Left ventricle myocardium superior (tissue), 1 donor: ENCODE measurements around the gene ADNP2. TPM values are rescaled to one million over a fixed set of nuclear protein-coding genes. Genes with fewer than 3 reads are reported as not detected.
A peak's percentile ranks its signal among the peaks of the same experiment; 100 is the strongest.

ENCODE experiments used
- ATAC-seq: fragments of 200-7000 bp; cut with Tn5 transposase; one replicate; pipeline ENCODE4 v1.9.1; 2020; ENCODE audit warnings: mild to moderate bottlenecking, moderate library complexity
- DNase-seq: peaks from one replicate; pipeline ENCODE4 v3.0.0-alpha.2; 2020
- intact Hi-C: fragments of 100-400 bp; cut with micrococcal nuclease; formaldehyde crosslinking; loops from one replicate; pipeline ENCODE4 v1.11.0; 2022
- total RNA-seq: library from RNA; stranded (reverse); fragmentation: NEBNext Ultra II Directional; extraction: Animal tissue kit (Norgen Biotek cat#: 25700); gene quantifications from one replicate; pipeline ENCODE4 v1.2.1, GENCODE V29; 2021
- donor health status: DM: no; HTN: yes; CAD: no; lungs with severe emphysema.

The ADNP2 gene
- total RNA-seq, 1 donor from 2014 or later, result 7.1 TPM

- intact Hi-C loops, result no loop called here
- DNase-seq (no peak), ATAC-seq (peak; percentile 52)
Measured at GRCh38 chr18:80103231-80103630, 5.8 kb upstream of the ADNP2 start.

GRCh38 chr18:80104364-80104779, 4.7 kb upstream of the ADNP2 start:
- ATAC-seq, result no peak
- no peak for DNase-seq
- intact Hi-C loops, result no loop called here

GRCh38 chr18:80105369-80106167, 3.5 kb upstream of the ADNP2 start:
- no peak for DNase-seq
- no peak for ATAC-seq
- intact Hi-C loops, result no loop called here

- DNase-seq, result no peak
- ATAC-seq, result no peak
- intact Hi-C loops, result no loop called here
Measured at GRCh38 chr18:80106482-80107051, 2.5 kb upstream of the ADNP2 start.

GRCh38 chr18:80107426-80107825, 1.6 kb upstream of the ADNP2 start:
- ATAC-seq, result no peak
- intact Hi-C loops, result no loop called here
- no peak for DNase-seq

GRCh38 chr18:80108121-80108536, 933 bp upstream of the ADNP2 start:
- intact Hi-C loops, result no loop called here
- ATAC-seq, result peak; percentile 3
- no peak for DNase-seq

GRCh38 chr18:80109676-80110078, 615 bp downstream of the ADNP2 start:
- intact Hi-C loops, result no loop called here
- ATAC-seq, result peak; percentile 34
- peak; percentile 55 for DNase-seq

GRCh38 chr18:80112624-80113248, 3.7 kb downstream of the ADNP2 start:
- intact Hi-C loops, result no loop called here
- ATAC-seq (no peak), DNase-seq (no peak)

- intact Hi-C loops, result no loop called here
- DNase-seq (no peak), ATAC-seq (no peak)
Measured at GRCh38 chr18:80115035-80115434, 6.0 kb downstream of the ADNP2 start.

GRCh38 chr18:80119111-80119510, 10.0 kb downstream of the ADNP2 start:
- no peak for ATAC-seq
- intact Hi-C loops, result no loop called here
- no peak for DNase-seq

GRCh38 chr18:80120932-80121331, 11.9 kb downstream of the ADNP2 start:
- intact Hi-C loops, result no loop called here
- ATAC-seq (no peak), DNase-seq (no peak)

GRCh38 chr18:80124131-80124530, 15.1 kb downstream of the ADNP2 start:
- intact Hi-C loops, result no loop called here
- no peak for DNase-seq
- ATAC-seq, result no peak

GRCh38 chr18:80126797-80127196, 17.7 kb downstream of the ADNP2 start:
- intact Hi-C loops, result no loop called here
- DNase-seq (no peak), ATAC-seq (no peak)

GRCh38 chr18:80127635-80128034, 18.6 kb downstream of the ADNP2 start:
- ATAC-seq (no peak), DNase-seq (no peak)
- intact Hi-C loops, result no loop called here

- ATAC-seq, result no peak
- intact Hi-C loops, result no loop called here
- no peak for DNase-seq
Measured at GRCh38 chr18:80129672-80130367, 20.8 kb downstream of the ADNP2 start.

GRCh38 chr18:80130555-80130954, 21.5 kb downstream of the ADNP2 start:
- no peak for DNase-seq
- ATAC-seq, result no peak
- intact Hi-C loops, result no loop called here

- intact Hi-C loops, result no loop called here
- no peak for DNase-seq
- no peak for ATAC-seq
Measured at GRCh38 chr18:80132180-80132812, 23.2 kb downstream of the ADNP2 start.

GRCh38 chr18:80133124-80133523, 24.1 kb downstream of the ADNP2 start:
- intact Hi-C loops, result no loop called here
- DNase-seq (no peak), ATAC-seq (no peak)

GRCh38 chr18:80135136-80135535, 26.1 kb downstream of the ADNP2 start:
- ATAC-seq (no peak), DNase-seq (no peak)
- intact Hi-C loops, result no loop called here

- intact Hi-C loops, result no loop called here
- ATAC-seq, result no peak
- DNase-seq, result no peak
Measured at GRCh38 chr18:80136679-80137078, 27.6 kb downstream of the ADNP2 start.
